ENCODE measurements around the gene CCDC170. TPM values are rescaled to one million over a fixed set of nuclear protein-coding genes. Genes with fewer than 3 reads are reported as not detected.

Gene CCDC170
- total and polyA plus RNA-seq, 2 experiments from 2014 or later = 1.2 TPM

DNA sequence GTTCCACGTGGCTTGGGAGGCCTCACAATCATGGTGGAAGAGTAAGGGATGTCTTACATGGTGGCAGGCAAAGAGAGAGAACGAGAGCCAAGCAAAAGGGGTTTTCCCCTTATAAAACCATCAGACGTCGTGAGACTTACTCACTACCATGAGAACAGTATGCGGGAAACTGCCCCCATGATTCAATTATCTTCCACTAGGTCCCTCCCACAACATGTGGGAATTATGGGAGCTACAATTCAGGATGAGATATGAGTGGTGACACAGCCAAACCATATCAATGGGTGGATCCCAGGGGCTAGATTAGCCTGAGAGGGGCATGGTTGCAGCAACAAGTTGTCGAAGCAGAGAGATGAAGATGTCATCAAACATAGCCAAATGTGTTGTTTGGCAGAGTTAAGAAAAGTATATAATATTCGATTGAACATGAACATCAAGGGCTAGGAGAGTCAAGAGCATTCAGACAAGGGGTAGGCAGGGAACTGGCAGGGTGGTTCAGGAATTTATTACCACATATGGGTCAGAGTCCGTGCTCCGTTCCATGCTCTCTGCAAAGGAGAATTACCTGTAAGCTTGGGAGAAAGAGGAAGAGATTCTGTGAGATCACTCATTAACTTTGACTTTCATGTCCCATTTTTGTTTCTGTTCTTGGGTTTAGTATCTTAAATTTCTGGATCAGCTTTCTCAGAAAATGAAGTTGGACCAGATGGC lies 98.8 kb downstream of the CCDC170 start:
- peak; percentile 42 for DNase-seq (ENCODE audit: low spot score)
- Histone ChIP-seq H3K4me1 (ENCODE audit: insufficient read depth) (no peaks in the 10 kb centered on the region), H3K9me3 (ENCODE audit: low read depth) (no peaks in the 10 kb centered on the region), H2AFZ (no peak overlapping the region), H3K27ac (peak overlapping the region; percentile 79), H4K20me1 (ENCODE audit: insufficient read depth, poor library complexity, severe bottlenecking) (no peaks in the 10 kb centered on the region), H3K79me2 (no peaks in the 10 kb centered on the region), H3K27me3 (no peaks in the 10 kb centered on the region), H3K4me3 (no peak overlapping the region), H3K36me3 (replicated peaks; ENCODE audit: insufficient read depth, low read depth) (no peaks in the 10 kb centered on the region), H3K4me2 (no peak overlapping the region), H3K9me2 (replicated peaks; ENCODE audit: insufficient read depth) (no peaks in the 10 kb centered on the region)
- no peak for TF ChIP-seq EZH2phosphoT487 (IDR thresholded peaks at IDR 0.05; ENCODE audit: low read depth, severe bottlenecking, unreplicated experiment)
- no peak for TF ChIP-seq EZH2 (IDR thresholded peaks at IDR 0.05; ENCODE audit: borderline replicate concordance)
- TF ChIP-seq CTCF (IDR thresholded peaks at IDR 0.05; ENCODE audit: poor library complexity) = no peak
- 76% methylated on average over 9 of the region's 9 CpGs for WGBS (ENCODE audit: low lambda C conversion rate, missing lambda C conversion rate)

DNA sequence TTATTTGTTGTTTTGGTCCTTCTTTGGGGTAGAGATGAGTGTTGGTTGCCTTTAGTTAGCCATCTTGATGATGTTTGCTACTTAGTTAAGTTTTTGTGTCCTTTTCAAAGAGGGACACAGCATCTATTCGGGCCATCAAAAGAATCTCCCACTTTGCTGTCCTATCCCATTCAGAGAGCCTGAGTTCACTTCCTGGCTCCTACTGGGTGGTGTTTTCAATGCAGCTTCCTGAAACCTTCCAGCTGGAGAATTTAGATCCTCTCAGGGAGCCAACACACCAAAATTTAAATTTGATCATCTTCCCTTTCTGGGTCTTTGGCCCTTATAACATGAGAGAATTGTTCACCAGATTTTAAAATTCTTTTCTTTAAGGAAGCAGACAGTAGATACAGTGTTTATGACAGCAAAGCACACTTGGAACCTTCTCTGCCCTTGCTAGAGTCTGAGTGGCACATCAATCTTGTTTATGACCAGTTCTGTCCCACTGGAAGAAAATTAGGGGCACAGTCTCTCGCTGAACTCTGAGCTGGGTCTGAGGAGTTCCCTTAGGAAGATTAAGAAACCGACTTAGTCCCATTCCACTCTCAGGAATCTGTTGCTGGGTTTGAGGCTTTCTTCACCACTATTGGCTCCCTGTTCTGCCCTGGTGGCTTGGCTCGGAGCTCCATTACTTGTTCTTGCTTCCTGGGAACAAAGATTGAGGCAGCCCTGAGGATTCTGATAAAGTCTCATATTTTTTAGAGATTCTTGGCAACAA lies 115.5 kb downstream of the CCDC170 start:
- Histone ChIP-seq H3K36me3 (replicated peaks; ENCODE audit: insufficient read depth, low read depth) (no peaks in the 10 kb centered on the region), H3K27me3 (no peaks in the 10 kb centered on the region), H3K4me1 (ENCODE audit: insufficient read depth) (no peaks in the 10 kb centered on the region), H3K9me3 (ENCODE audit: low read depth) (peaks cover 4% of the 10 kb centered on the region), H3K4me2 (no peak overlapping the region), H3K9me2 (replicated peaks; ENCODE audit: insufficient read depth) (no peaks in the 10 kb centered on the region), H3K4me3 (no peak overlapping the region), H2AFZ (no peak overlapping the region), H3K27ac (no peak overlapping the region), H4K20me1 (ENCODE audit: insufficient read depth, poor library complexity, severe bottlenecking) (no peaks in the 10 kb centered on the region), H3K79me2 (no peaks in the 10 kb centered on the region)
- TF ChIP-seq CTCF (IDR thresholded peaks at IDR 0.05; ENCODE audit: poor library complexity) = no peak
- no peak for TF ChIP-seq EZH2phosphoT487 (IDR thresholded peaks at IDR 0.05; ENCODE audit: low read depth, severe bottlenecking, unreplicated experiment)
- no peak for TF ChIP-seq EZH2 (IDR thresholded peaks at IDR 0.05; ENCODE audit: borderline replicate concordance)
- 82% methylated on average over 4 of the region's 4 CpGs for WGBS (ENCODE audit: low lambda C conversion rate, missing lambda C conversion rate)
- DNase-seq (ENCODE audit: low spot score) = no peak

- Histone ChIP-seq H3K4me3 (no peak overlapping the region), H2AFZ (no peak overlapping the region), H3K4me2 (no peak overlapping the region), H3K4me1 (ENCODE audit: insufficient read depth) (no peaks in the 10 kb centered on the region), H3K9me3 (ENCODE audit: low read depth) (peaks cover 4% of the 10 kb centered on the region), H3K9me2 (replicated peaks; ENCODE audit: insufficient read depth) (no peaks in the 10 kb centered on the region), H3K79me2 (no peaks in the 10 kb centered on the region), H4K20me1 (ENCODE audit: insufficient read depth, poor library complexity, severe bottlenecking) (no peaks in the 10 kb centered on the region), H3K27ac (no peak overlapping the region), H3K36me3 (replicated peaks; ENCODE audit: insufficient read depth, low read depth) (no peaks in the 10 kb centered on the region), H3K27me3 (no peaks in the 10 kb centered on the region)
- TF ChIP-seq EZH2 (IDR thresholded peaks at IDR 0.05; ENCODE audit: borderline replicate concordance) (no peak), CTCF (IDR thresholded peaks at IDR 0.05; ENCODE audit: poor library complexity) (no peak)
- DNase-seq (ENCODE audit: low spot score) = no peak
- 79% methylated on average over 1 of the region's 1 CpG for WGBS (ENCODE audit: low lambda C conversion rate, missing lambda C conversion rate)
These were observed 116.5 kb downstream of the CCDC170 start for GRCh38 chr6:151610326-151610725.
